ENCODE measurements around the gene PTER. TPM values are rescaled to one million over a fixed set of nuclear protein-coding genes. Genes with fewer than 3 reads are reported as not detected.

PTER gene
- total and polyA plus RNA-seq, 2 of the 13 experiments (the other 11 are each of a cell fraction or from before 2014, with no cell fraction given) = 6.1 to 6.6 TPM

GRCh38 chr10:16436758-16437539, at the start of gene PTER (continued):
- TF ChIP-seq GATA4 (IDR thresholded peaks at IDR 0.05; ENCODE audit: borderline replicate concordance, low read depth) (no peak), AKAP8 (CRISPR knock-in tag; IDR thresholded peaks at IDR 0.05) (no peak), ZMYM4 (CRISPR knock-in tag; IDR thresholded peaks at IDR 0.05) (0 out of 2 replicates have a peak, but pooled peaks have one; percentile 31), BHLHE40 (IDR thresholded peaks at IDR 0.05; ENCODE audit: low read length) (peak; percentile 36; the same call in 1 of the 2 replicates), PHF8 (CRISPR knock-in tag; IDR thresholded peaks at IDR 0.05) (peak; percentile 72), ZNF724P (CRISPR knock-in tag; IDR thresholded peaks at IDR 0.05; ENCODE audit: borderline replicate concordance) (no peak), E2F1 (CRISPR knock-in tag; IDR thresholded peaks at IDR 0.05) (no peak), CREBL2 (CRISPR knock-in tag; IDR thresholded peaks at IDR 0.05; ENCODE audit: borderline replicate concordance) (no peak), POLR2G (IDR thresholded peaks at IDR 0.05; ENCODE audit: low read depth, low read length) (peak; percentile 77), ZNF713 (CRISPR knock-in tag; IDR thresholded peaks at IDR 0.05) (0 out of 2 replicates have a peak, but pooled peaks have one; percentile 41), ZNF414 (CRISPR knock-in tag; IDR thresholded peaks at IDR 0.05) (no peak), HMG20A (CRISPR knock-in tag; IDR thresholded peaks at IDR 0.05; ENCODE audit: borderline replicate concordance) (no peak), MAX (IDR thresholded peaks at IDR 0.05) (peak; percentile 36), SIN3A (IDR thresholded peaks at IDR 0.05; ENCODE audit: borderline replicate concordance, low read depth, low read length) (peak; percentile 47; the same call in 1 of the 2 replicates), ZNF543 (CRISPR knock-in tag; IDR thresholded peaks at IDR 0.05) (peak; percentile 57; the same call in 1 of the 2 replicates), ZNF777 (CRISPR knock-in tag; IDR thresholded peaks at IDR 0.05) (peak; percentile 77), SNAPC2 (CRISPR knock-in tag; IDR thresholded peaks at IDR 0.05) (no peak), SAP130 (CRISPR knock-in tag; IDR thresholded peaks at IDR 0.05; ENCODE audit: low read depth) (peak; percentile 35; the same call in 1 of the 2 replicates), SNAPC4 (CRISPR knock-in tag; IDR thresholded peaks at IDR 0.05) (no peak), GABPA (IDR thresholded peaks at IDR 0.05; ENCODE audit: low read depth, low read length) (no peak; the same call in 1 of the 2 replicates), GABPA (CRISPR knock-in tag; IDR thresholded peaks at IDR 0.05; ENCODE audit: low read depth) (peak; percentile 77), ZNF564 (CRISPR knock-in tag; IDR thresholded peaks at IDR 0.05) (no peak), POLR2AphosphoS5 (IDR thresholded peaks at IDR 0.05; ENCODE audit: low read depth, low read length) (peak; percentile 69; the same call in 1 of the 2 replicates), ZNF773 (CRISPR knock-in tag; IDR thresholded peaks at IDR 0.05; ENCODE audit: borderline replicate concordance) (no peak), RBFOX2 (IDR thresholded peaks at IDR 0.05; ENCODE audit: low read depth, low read length) (peak; percentile 78)
